ENCODE results near the gene TNFRSF19. TPM values are rescaled to one million over a fixed set of nuclear protein-coding genes. Genes with fewer than 3 reads are reported as not detected.

Gene TNFRSF19
- total and polyA plus RNA-seq, 2 of the 13 experiments (the other 11 are each of a cell fraction or from before 2014, with no cell fraction given): 75.3 to 77.7 TPM

GRCh38 chr13:23687614-23688013, 117.4 kb downstream of the TNFRSF19 start:
- no peak overlapping the region for H2AFZ ChIP-seq (ENCODE audit: low read length)
- no peaks in the 10 kb centered on the region for H4K20me1 ChIP-seq (ENCODE audit: insufficient read depth, low read length)
- no peak overlapping the region for H3K4me2 ChIP-seq (ENCODE audit: low read depth, low read length)
- BruUV-seq (replicated peaks): no TSS peak
- in situ Hi-C loops (cut with HindIII; ENCODE audit: extremely low pct_ligation_motif_present, low pct_unique_long_range_greater_than_20kb): no loop called here
- no peaks in the 10 kb centered on the region for H3K27me3 ChIP-seq (ENCODE audit: control insufficient read depth in 1 of 2, insufficient read depth in 2 of 2, low read length in 2 of 2)
- peaks cover 20% of the 10 kb centered on the region for H3K9me3 ChIP-seq (ENCODE audit: low read length)
- H3K9ac ChIP-seq (ENCODE audit: insufficient read depth, low read depth, low read length): no peak overlapping the region
- H3K4me1 ChIP-seq (ENCODE audit: insufficient read depth, low read length): peaks cover 25% of the 10 kb centered on the region
- H3K79me2 ChIP-seq (ENCODE audit: insufficient read depth, low read length): no peaks in the 10 kb centered on the region
- POLR2A ChIA-PET: no interaction called here
- no peak overlapping the region for H3K4me3 ChIP-seq (replicated peaks in 1 of 3; ENCODE audit: insufficient read depth in 1 of 3, low read depth in 2 of 3, low read length in 3 of 3)
- CTCF ChIA-PET (ENCODE audit: low intra/inter-chr PET ratio, low total read pairs): no interaction called here
- no peak for FAIRE-seq
- H3K27ac ChIP-seq (ENCODE audit: extremely low read length, insufficient read depth, low read length): no peak overlapping the region
- DNase-seq (ENCODE audit: low spot score): no peak
- WGBS (ENCODE audit: low lambda C conversion rate): 49% methylated on average over 5 of the region's 5 CpGs
- no peaks in the 10 kb centered on the region for H3K36me3 ChIP-seq (replicated peaks in 1 of 2; ENCODE audit: control insufficient read depth in 1 of 2, insufficient read depth in 2 of 2, low read length in 2 of 2)
- intact Hi-C loops (cut with micrococcal nuclease; ENCODE audit: unreplicated experiment): no loop called here
- no peak for ATAC-seq
- TF ChIP-seq ZNF580 (CRISPR knock-in tag; IDR thresholded peaks at IDR 0.05; ENCODE audit: borderline replicate concordance, low read depth): no peak
- TF ChIP-seq ZNF451 (CRISPR knock-in tag; IDR thresholded peaks at IDR 0.05): no peak
- no peak for TF ChIP-seq NFAT5 (CRISPR knock-in tag; IDR thresholded peaks at IDR 0.05)
- TF ChIP-seq ZNF160 (CRISPR knock-in tag; IDR thresholded peaks at IDR 0.05): no peak
- TF ChIP-seq MAF1 (CRISPR knock-in tag; IDR thresholded peaks at IDR 0.05; ENCODE audit: borderline replicate concordance): no peak
- TF ChIP-seq GMEB2 (CRISPR knock-in tag; IDR thresholded peaks at IDR 0.05; ENCODE audit: low read depth): no peak
- TF ChIP-seq MTA3 (CRISPR knock-in tag; IDR thresholded peaks at IDR 0.05): no peak
- no peak for TF ChIP-seq SPEN (CRISPR knock-in tag; IDR thresholded peaks at IDR 0.05; ENCODE audit: low read depth)
- no peak for TF ChIP-seq FIP1L1 (IDR thresholded peaks at IDR 0.05; ENCODE audit: borderline replicate concordance, insufficient read depth, low read depth, low read length)
- no peak for TF ChIP-seq MAFK (conservative IDR thresholded peaks at IDR 0.05 in 1 of 2, IDR thresholded peaks at IDR 0.05 in 1 of 2; ENCODE audit: low read length in 2 of 2)
- TF ChIP-seq KAT7 (CRISPR knock-in tag; IDR thresholded peaks at IDR 0.05; ENCODE audit: borderline replicate concordance): no peak
- TF ChIP-seq ZNF839 (CRISPR knock-in tag; IDR thresholded peaks at IDR 0.05; ENCODE audit: borderline replicate concordance): no peak
- no peak for TF ChIP-seq ZNF547 (CRISPR knock-in tag; IDR thresholded peaks at IDR 0.05)
- TF ChIP-seq ZNF558 (CRISPR knock-in tag; IDR thresholded peaks at IDR 0.05; ENCODE audit: borderline replicate concordance): no peak
- TF ChIP-seq ZNF784 (CRISPR knock-in tag; IDR thresholded peaks at IDR 0.05; ENCODE audit: borderline replicate concordance): no peak
- no peak for TF ChIP-seq TAF15 (IDR thresholded peaks at IDR 0.05; ENCODE audit: low read depth, low read length, poor library complexity, severe bottlenecking)
- no peak for TF ChIP-seq DBP (CRISPR knock-in tag; IDR thresholded peaks at IDR 0.05; ENCODE audit: not compliant biosample characterization)
